HCT116 (cell line): ENCODE data around the gene DENND4A.

Experiments
- ATF3 ChIP-seq: IDR thresholded peaks from 2 replicates; pipeline ENCODE4 v1.6.1; 2012
- CEBPB ChIP-seq: IDR thresholded peaks from 2 replicates; pipeline ENCODE4 v1.6.1; 2012; ENCODE audit warnings: low read depth
- CTCF ChIP-seq, 3 experiments: fragments of 200-600 bp in 1 of 3; sonication (generic) in 1 of 3; IDR thresholded peaks in 2 of 3; conservative IDR thresholded peaks in 1 of 3; 2 replicates each; pipeline ENCODE4 v1.5.1; 2012 to 2017; ENCODE audit warnings: low read depth in 2 of 3, low read length in 2 of 3, antibody characterized with exemption in 1 of 3, borderline replicate concordance in 1 of 3, control low read depth in 1 of 3, mild to moderate bottlenecking in 1 of 3, mixed read lengths in 1 of 3, mixed run types in 1 of 3, moderate library complexity in 1 of 3; ENCODE audit not compliant: insufficient read depth in 1 of 3
- MAX ChIP-seq: IDR thresholded peaks from 2 replicates; pipeline ENCODE4 v1.6.1; 2012
- POLR2A ChIP-seq: IDR thresholded peaks from 2 replicates; pipeline ENCODE4 v1.7.0; 2011; ENCODE audit warnings: borderline replicate concordance; ENCODE audit not compliant: insufficient read depth, insufficient read length; ENCODE audit errors: extremely low read depth
- POLR2AphosphoS5 ChIP-seq: IDR thresholded peaks from 2 replicates; pipeline ENCODE4 v1.6.1; 2011; ENCODE audit warnings: mild to moderate bottlenecking, low read depth, low read length, moderate library complexity
- RAD21 ChIP-seq: IDR thresholded peaks from 2 replicates; pipeline ENCODE4 v1.6.1; 2012; ENCODE audit warnings: low read depth, mild to moderate bottlenecking
- REST ChIP-seq: IDR thresholded peaks from 2 replicates; pipeline ENCODE4 v1.6.1; 2012; ENCODE audit warnings: low read depth
- SP1 ChIP-seq: IDR thresholded peaks from 2 replicates; pipeline ENCODE4 v1.6.1; 2012; ENCODE audit warnings: low read depth

GRCh38 chr15:65758242-65758641 lies 33.9 kb downstream of the DENND4A start:
- TF ChIP-seq CTCF (IDR thresholded peaks at IDR 0.05 in 2 of 3, conservative IDR thresholded peaks at IDR 0.05 in 1 of 3; ENCODE audit: borderline replicate concordance in 1 of 3, insufficient read depth in 1 of 3, low read depth in 2 of 3, low read length in 2 of 3) (no peak), MAX (no peak), POLR2AphosphoS5 (no peak), SP1 (no peak), CEBPB (no peak), POLR2A (no peak), REST (no peak), RAD21 (no peak), ATF3 (no peak)
